Spleen (tissue), 11 donors: ENCODE data around the gene ARHGAP30. TPM values are rescaled to one million over a fixed set of nuclear protein-coding genes. Genes with fewer than 3 reads are reported as not detected.

Experiments
- DNase-seq: peaks from one replicate; pipeline ENCODE4 v3.0.0-alpha.2; 2020
- H3K27ac ChIP-seq, 8 donors: fragments of 200-600 bp; sonication (generic) in 7 of 8; 1 replicate in 4 of 8; 2 replicates in 4 of 8; pipeline versions ENCODE4 v1.5.0 to v1.8.0; 2016 to 2021; ENCODE audit warnings: inconsistent platforms in 4 of 8, mild to moderate bottlenecking in 4 of 8, moderate library complexity in 1 of 8
- H3K27me3 ChIP-seq, 7 donors: fragments of 200-600 bp; sonication (generic) in 6 of 7; replicated peaks in 1 of 7; 1 replicate in 4 of 7; 2 replicates in 3 of 7; pipeline versions ENCODE4 v1.5.0 to v1.8.0; 2016 to 2021; ENCODE audit warnings: inconsistent platforms in 3 of 7, mild to moderate bottlenecking in 1 of 7
- H3K36me3 ChIP-seq, 6 donors: fragments of 200-600 bp; sonication (generic) in 5 of 6; 1 replicate in 4 of 6; 2 replicates in 2 of 6; pipeline versions ENCODE4 v1.5.0 to v1.8.0; 2016 to 2021; ENCODE audit warnings: inconsistent platforms in 2 of 6
- H3K4me1 ChIP-seq, 6 donors: fragments of 200-600 bp; sonication (generic) in 5 of 6; 1 replicate in 3 of 6; 2 replicates in 3 of 6; pipeline versions ENCODE4 v1.5.0 to v1.8.0; 2016 to 2021; ENCODE audit warnings: inconsistent platforms in 3 of 6
- H3K4me3 ChIP-seq, 8 donors: fragments of 200-600 bp; sonication (generic) in 7 of 8; 1 replicate in 4 of 8; 2 replicates in 4 of 8; pipeline versions ENCODE4 v1.5.0 to v1.8.0; 2016 to 2021; ENCODE audit warnings: inconsistent platforms in 4 of 8, mild to moderate bottlenecking in 4 of 8, moderate library complexity in 2 of 8
- H3K9me3 ChIP-seq, 8 donors: fragments of 200-600 bp; sonication (generic) in 7 of 8; 1 replicate in 4 of 8; 2 replicates in 4 of 8; pipeline versions ENCODE4 v1.5.0 to v1.8.0; 2016 to 2021; ENCODE audit warnings: inconsistent platforms in 4 of 8
- CTCF ChIP-seq, 11 experiments: fragments of 200-600 bp in 7 of 11; fragments of 450-650 bp in 4 of 11; sonication (generic) in 4 of 11; IDR thresholded peaks in 8 of 11; conservative IDR thresholded peaks in 3 of 11; 1 replicate in 7 of 11; 2 replicates in 4 of 11; pipeline versions ENCODE4 v1.4.0 to v1.8.0; 2016 to 2021; ENCODE audit warnings: antibody characterized with exemption in 11 of 11, inconsistent platforms in 4 of 11, mild to moderate bottlenecking in 1 of 11
- POLR2A ChIP-seq, 3 donors: fragments of 450-650 bp; IDR thresholded peaks; one replicate each; pipeline ENCODE4 v1.5.1; 2017; ENCODE audit warnings: antibody characterized with exemption in 3 of 3, mild to moderate bottlenecking in 1 of 3
- POLR2AphosphoS5 ChIP-seq, 3 donors: sonication (generic); formaldehyde crosslinking; IDR thresholded peaks; one replicate each; pipeline ENCODE4 v1.5.1; 2017; ENCODE audit warnings: antibody characterized with exemption in 3 of 3
- WGBS, 5 donors: extraction: QIAGEN DNeasy Blood & Tissue Kit in 3 of 5; methylation state at CpG; one replicate each; pipeline versions ENCODE4 v1.1.5 to v1.1.7; 2013 to 2018; 5-methylcytosine and 5-hydroxymethylcytosine counted together
- intact Hi-C: fragments of 100-400 bp; cut with DNase I; formaldehyde crosslinking; loops from one replicate; pipeline ENCODE4 v1.15.0; 2023; ENCODE audit warnings: low total_unique reads
- polyA plus RNA-seq, 3 donors: library from polyadenylated mRNA; stranded (reverse); fragments of 200-250 nt; gene quantifications; one replicate each; pipeline ENCODE4 v1.2.1, GENCODE V29; 2013
- total RNA-seq, 7 donors: library from RNA; depleted of rRNA in 3 of 7; stranded (reverse); fragments of >200 nt in 3 of 7; fragmentation: NEBNext Ultra II Directional in 4 of 7; extraction: Animal tissue kit (Norgen Biotek cat#: 25700) in 4 of 7; gene quantifications; one replicate each; pipeline versions ENCODE4 v1.1.0 to v1.2.1, GENCODE V29; 2016 to 2021
- donor health status: healthy with polysubstance abuse.
- donor health status: DM: no; HTN: no; CAD: no; lungs with moderate emphysema.
- donor health status: DM: no; HTN: no; CAD: no.
- donor health status: Bipolar disorder and iron deficiency.
- donor health status: healthy.
- donor health status: DM: no; HTN: no; CAD: no.
- donor health status: DM: yes; HTN: yes; CAD: no.

ARHGAP30 gene
- total and polyA plus RNA-seq, 10 donors = 28.8 to 145 (median 120) TPM

- H3K27ac ChIP-seq = no peak overlapping the region
- no peak overlapping the region for H3K4me3 ChIP-seq
- no peaks in the 10 kb centered on the region for H3K27me3 ChIP-seq
- H3K9me3 ChIP-seq = no peaks in the 10 kb centered on the region
- no peak for DNase-seq
- intact Hi-C loops = no loop called here
- peaks cover 50 to 84% (median 77%) of the 10 kb centered on the region in 6 donors for H3K4me1 ChIP-seq
- WGBS, 5 donors = 61 to 81% (median 76%) methylated on average over 2 of the region's 2 CpGs
- H3K36me3 ChIP-seq = peaks cover 0 to 24% (median 2%) of the 10 kb centered on the region in 6 donors
- no peak for TF ChIP-seq POLR2A (IDR thresholded peaks at IDR 0.05)
- TF ChIP-seq CTCF (IDR thresholded peaks at IDR 0.05 in 8 of 11, conservative IDR thresholded peaks at IDR 0.05 in 3 of 11) = no peak
- TF ChIP-seq POLR2AphosphoS5 (IDR thresholded peaks at IDR 0.05) = no peak
These were observed 44.9 kb upstream of the ARHGAP30 start for GRCh38 chr1:161114556-161114955.

- H3K4me3 ChIP-seq = no peak overlapping the region
- TF ChIP-seq POLR2A (IDR thresholded peaks at IDR 0.05) (no peak), POLR2AphosphoS5 (IDR thresholded peaks at IDR 0.05) (no peak), CTCF (IDR thresholded peaks at IDR 0.05 in 8 of 11, conservative IDR thresholded peaks at IDR 0.05 in 3 of 11) (no peak)
- no peaks in the 10 kb centered on the region for H3K9me3 ChIP-seq
- H3K27ac ChIP-seq = no peak overlapping the region
- peaks cover 0 to 28% (median 2%) of the 10 kb centered on the region in 6 donors for H3K36me3 ChIP-seq
- intact Hi-C loops = no loop called here
- H3K27me3 ChIP-seq = no peaks in the 10 kb centered on the region
- DNase-seq = no peak
- H3K4me1 ChIP-seq = peaks cover 44 to 77% (median 70%) of the 10 kb centered on the region in 6 donors
- WGBS, 5 donors = 34 to 56% (median 45%) methylated on average over 1 of the region's 1 CpG
These were observed 44.2 kb upstream of the ARHGAP30 start for GRCh38 chr1:161113915-161114314.

- H3K4me1 ChIP-seq = peaks cover 32 to 69% (median 54%) of the 10 kb centered on the region in 6 donors
- no peaks in the 10 kb centered on the region for H3K9me3 ChIP-seq
- no peak for DNase-seq
- H3K27me3 ChIP-seq = no peaks in the 10 kb centered on the region
- TF ChIP-seq CTCF (IDR thresholded peaks at IDR 0.05 in 8 of 11, conservative IDR thresholded peaks at IDR 0.05 in 3 of 11) (no peak), POLR2AphosphoS5 (IDR thresholded peaks at IDR 0.05) (no peak), POLR2A (IDR thresholded peaks at IDR 0.05) (no peak)
- no peak overlapping the region for H3K4me3 ChIP-seq
- 22 to 78% (median 43%) methylated on average over 2 of the region's 2 CpGs for WGBS, 5 donors
- H3K27ac ChIP-seq = no peak overlapping the region
- intact Hi-C loops = no loop called here
- H3K36me3 ChIP-seq = peaks cover 0 to 36% (median 2%) of the 10 kb centered on the region in 6 donors
These were observed 41.8 kb upstream of the ARHGAP30 start for GRCh38 chr1:161111527-161111926.

- H3K27ac ChIP-seq = no peak overlapping the region
- no peaks in the 10 kb centered on the region for H3K9me3 ChIP-seq
- peaks cover 28 to 69% (median 50%) of the 10 kb centered on the region in 6 donors for H3K4me1 ChIP-seq
- H3K27me3 ChIP-seq = no peaks in the 10 kb centered on the region
- intact Hi-C loops = no loop called here
- WGBS, 5 donors = 91 to 99% (median 95%) methylated on average over 3 of the region's 3 CpGs
- DNase-seq = no peak
- H3K4me3 ChIP-seq = no peak overlapping the region
- no peak for TF ChIP-seq POLR2A (IDR thresholded peaks at IDR 0.05)
- TF ChIP-seq POLR2AphosphoS5 (IDR thresholded peaks at IDR 0.05) = no peak
- no peak for TF ChIP-seq CTCF (IDR thresholded peaks at IDR 0.05 in 8 of 11, conservative IDR thresholded peaks at IDR 0.05 in 3 of 11)
- H3K36me3 ChIP-seq = peaks cover 0 to 36% (median 2%) of the 10 kb centered on the region in 6 donors
These were observed 41.4 kb upstream of the ARHGAP30 start for GRCh38 chr1:161111117-161111516.
